Breast epithelium (tissue), 4 donors: ENCODE data around the gene TACO1. TPM values are rescaled to one million over a fixed set of nuclear protein-coding genes. Genes with fewer than 3 reads are reported as not detected.

Source experiments
- DNase-seq, 2 donors: peaks; one replicate each; pipeline ENCODE4 v3.0.0-alpha.2; 2019; ENCODE audit warnings: low spot score in 2 of 2
- H3K27ac ChIP-seq, 2 donors: fragments of 200-600 bp; sonication (generic) in 1 of 2; one replicate each; pipeline ENCODE4 v1.5.1; 2016 to 2019; ENCODE audit warnings: mild to moderate bottlenecking in 1 of 2
- H3K27me3 ChIP-seq, 2 donors: fragments of 200-600 bp; sonication (generic) in 1 of 2; one replicate each; pipeline versions ENCODE4 v1.5.1 to v1.6.0; 2017 to 2019; ENCODE audit warnings: control low read depth in 1 of 2, mild to moderate bottlenecking in 1 of 2
- H3K36me3 ChIP-seq: fragments of 200-600 bp; one replicate; pipeline ENCODE4 v1.5.1; 2019
- H3K4me1 ChIP-seq, 2 donors: fragments of 200-600 bp; sonication (generic); one replicate each; pipeline ENCODE4 v1.5.1; 2016 to 2019; ENCODE audit warnings: control low read depth in 1 of 2
- H3K4me3 ChIP-seq, 3 donors: fragments of 200-600 bp; sonication (generic); 1 replicate in 2 of 3; 2 replicates in 1 of 3; pipeline ENCODE4 v1.5.1; 2016 to 2019; ENCODE audit warnings: mild to moderate bottlenecking in 3 of 3, moderate library complexity in 2 of 3
- H3K9me3 ChIP-seq, 2 donors: fragments of 200-600 bp; sonication (generic) in 1 of 2; one replicate each; pipeline ENCODE4 v1.5.1; 2016 to 2019; ENCODE audit warnings: control low read depth in 1 of 2
- CTCF ChIP-seq, 3 donors: fragments of 450-650 bp; IDR thresholded peaks; one replicate each; pipeline ENCODE4 v1.5.1; 2016 to 2017; ENCODE audit warnings: antibody characterized with exemption in 3 of 3, mild to moderate bottlenecking in 3 of 3, moderate library complexity in 3 of 3
- POLR2A ChIP-seq: fragments of 450-650 bp; IDR thresholded peaks from one replicate; pipeline ENCODE4 v1.6.1; 2016; ENCODE audit warnings: antibody characterized with exemption, mild to moderate bottlenecking, moderate library complexity
- POLR2AphosphoS5 ChIP-seq, 3 donors: sonication (generic); formaldehyde crosslinking; IDR thresholded peaks; one replicate each; pipeline ENCODE4 v1.6.1; 2017; ENCODE audit warnings: antibody characterized with exemption in 3 of 3
- intact Hi-C: fragments of 100-400 bp; cut with DNase I; formaldehyde crosslinking; loops from one replicate; pipeline ENCODE4 v1.15.1; 2023; ENCODE audit warnings: low total_unique reads
- total RNA-seq, 3 donors: library from RNA; depleted of rRNA; stranded (reverse); fragments of >200 nt; gene quantifications; one replicate each; pipeline ENCODE4 v1.1.0, GENCODE V29; 2016

TACO1 gene
- total RNA-seq, 3 donors from 2014 or later = 11.0 to 12.4 (median 11.1) TPM

- no peak for DNase-seq
- Histone ChIP-seq H3K4me3 (no peak overlapping the region), H3K27me3 (no peaks in the 10 kb centered on the region), H3K4me1 (no peaks in the 10 kb centered on the region), H3K27ac (no peak overlapping the region), H3K9me3 (no peaks in the 10 kb centered on the region), H3K36me3 (no peaks in the 10 kb centered on the region)
- TF ChIP-seq POLR2AphosphoS5 (IDR thresholded peaks at IDR 0.05) (no peak), CTCF (IDR thresholded peaks at IDR 0.05) (no peak), POLR2A (no peak)
- intact Hi-C loops = no loop called here
These were observed 2.4 kb upstream of the TACO1 start for GRCh38 chr17:63598281-63598680.

- peak overlapping the region; percentile 78 to 95 (median 80) for H3K4me3 ChIP-seq
- TF ChIP-seq POLR2A = no peak
- TF ChIP-seq POLR2AphosphoS5 (IDR thresholded peaks at IDR 0.05) = no peak
- no peak for TF ChIP-seq CTCF (IDR thresholded peaks at IDR 0.05)
- intact Hi-C loops = no loop called here
- no peaks in the 10 kb centered on the region for H3K9me3 ChIP-seq
- H3K4me1 ChIP-seq = no peaks in the 10 kb centered on the region
- DNase-seq = no peak
- no peaks in the 10 kb centered on the region for H3K27me3 ChIP-seq
- H3K36me3 ChIP-seq = no peaks in the 10 kb centered on the region
- H3K27ac ChIP-seq = peak overlapping the region; percentile 83 to 87
These were observed 1.0 kb downstream of the TACO1 start for GRCh38 chr17:63601439-63602371.

- DNase-seq = no peak
- intact Hi-C loops = loop anchor here (10.0 kb wide), 1 partner anchor 185 kb away; no protein-coding TSS in a partner anchor
- TF ChIP-seq POLR2AphosphoS5 (IDR thresholded peaks at IDR 0.05) = no peak
- no peak for TF ChIP-seq POLR2A
- no peak for TF ChIP-seq CTCF (IDR thresholded peaks at IDR 0.05)
- Histone ChIP-seq H3K4me3 (no peak overlapping the region), H3K9me3 (no peaks in the 10 kb centered on the region), H3K36me3 (peaks cover 12% of the 10 kb centered on the region), H3K4me1 (no peaks in the 10 kb centered on the region), H3K27ac (no peak overlapping the region), H3K27me3 (no peaks in the 10 kb centered on the region)
These were observed 9.3 kb downstream of the TACO1 start for GRCh38 chr17:63609816-63610573.

GRCh38 chr17:63610854-63611253 lies 10.2 kb downstream of the TACO1 start:
- Histone ChIP-seq H3K4me3 (no peak overlapping the region), H3K27ac (no peak overlapping the region), H3K4me1 (no peaks in the 10 kb centered on the region), H3K36me3 (peaks cover 12% of the 10 kb centered on the region), H3K9me3 (no peaks in the 10 kb centered on the region), H3K27me3 (no peaks in the 10 kb centered on the region)
- no peak for TF ChIP-seq POLR2AphosphoS5 (IDR thresholded peaks at IDR 0.05)
- no peak for TF ChIP-seq CTCF (IDR thresholded peaks at IDR 0.05)
- no peak for TF ChIP-seq POLR2A
- intact Hi-C loops = loop anchor here (10.0 kb wide), 1 partner anchor 186 kb away; no protein-coding TSS in a partner anchor
- no peak for DNase-seq
